ENCODE results near the gene RAX. TPM values are rescaled to one million over a fixed set of nuclear protein-coding genes. Genes with fewer than 3 reads are reported as not detected.

Gene RAX
- total RNA-seq, 1 experiment from 2014 or later: 0.94 TPM

DNA sequence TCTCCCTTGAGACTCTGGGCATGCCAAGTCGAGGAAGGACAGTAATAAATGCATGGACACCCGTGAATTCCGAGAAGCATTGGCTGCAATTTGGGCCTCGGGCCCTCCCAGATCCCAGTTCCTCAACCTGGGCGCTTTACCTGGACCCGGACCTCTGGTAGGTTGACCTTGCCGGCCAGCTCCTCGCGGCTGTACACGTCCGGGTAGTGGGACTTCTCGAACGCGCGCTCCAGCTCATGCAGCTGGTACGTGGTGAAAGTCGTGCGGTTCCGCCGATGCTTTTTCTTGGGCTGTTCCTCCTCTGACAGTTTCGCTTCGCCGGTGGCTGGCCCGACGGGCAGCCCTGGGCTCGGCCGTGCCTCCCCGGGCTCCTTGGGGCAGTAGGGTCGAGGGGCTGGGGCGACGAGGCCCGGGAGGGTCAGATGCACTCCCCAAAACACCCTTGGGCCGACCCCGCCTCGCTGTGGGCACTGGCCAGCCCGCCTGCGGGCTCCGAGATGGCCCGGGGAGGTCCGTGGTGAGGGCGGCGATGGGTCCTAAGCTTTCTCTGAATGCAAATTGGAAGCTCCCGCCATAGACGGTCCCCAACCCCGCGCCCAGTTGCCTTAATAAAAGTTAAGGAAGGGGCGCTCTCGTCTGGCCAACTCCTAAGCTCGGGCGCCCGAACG is 899 bp downstream of the RAX start:
- POLR2A ChIA-PET: interaction anchor here (1.2 to 1.5 kb wide), 2 partner anchors 8 to 36 kb away, joined by 4 to 12 read pairs; no protein-coding TSS in a partner anchor
- DNase-seq (ENCODE audit: low spot score): peak; percentile 43

More for the DNA sequence above, 899 bp downstream of the RAX start:
- Mint-ChIP-seq H3K9me3 (no peaks in the 10 kb centered on the region), H3K27ac (no peak overlapping the region), H3K36me3 (no peaks in the 10 kb centered on the region), H3K4me3 (peak overlapping the region; percentile 54), H3K27me3 (ENCODE audit: low read depth) (peaks cover 97% of the 10 kb centered on the region), H3K4me1 (peaks cover 60% of the 10 kb centered on the region)
- CTCF ChIA-PET: interaction anchor here (0.8 to 3.9 kb wide), 12 partner anchors 8 to 504 kb away, joined by 3 to 28 read pairs (median 6); partner anchors contain the start of genes CCBE1, CPLX4 and GRP
- TF ChIP-seq RELA (CRISPR knock-in tag; IDR thresholded peaks at IDR 0.05; ENCODE audit: borderline replicate concordance): no peak
- TF ChIP-seq, protein P1, sequence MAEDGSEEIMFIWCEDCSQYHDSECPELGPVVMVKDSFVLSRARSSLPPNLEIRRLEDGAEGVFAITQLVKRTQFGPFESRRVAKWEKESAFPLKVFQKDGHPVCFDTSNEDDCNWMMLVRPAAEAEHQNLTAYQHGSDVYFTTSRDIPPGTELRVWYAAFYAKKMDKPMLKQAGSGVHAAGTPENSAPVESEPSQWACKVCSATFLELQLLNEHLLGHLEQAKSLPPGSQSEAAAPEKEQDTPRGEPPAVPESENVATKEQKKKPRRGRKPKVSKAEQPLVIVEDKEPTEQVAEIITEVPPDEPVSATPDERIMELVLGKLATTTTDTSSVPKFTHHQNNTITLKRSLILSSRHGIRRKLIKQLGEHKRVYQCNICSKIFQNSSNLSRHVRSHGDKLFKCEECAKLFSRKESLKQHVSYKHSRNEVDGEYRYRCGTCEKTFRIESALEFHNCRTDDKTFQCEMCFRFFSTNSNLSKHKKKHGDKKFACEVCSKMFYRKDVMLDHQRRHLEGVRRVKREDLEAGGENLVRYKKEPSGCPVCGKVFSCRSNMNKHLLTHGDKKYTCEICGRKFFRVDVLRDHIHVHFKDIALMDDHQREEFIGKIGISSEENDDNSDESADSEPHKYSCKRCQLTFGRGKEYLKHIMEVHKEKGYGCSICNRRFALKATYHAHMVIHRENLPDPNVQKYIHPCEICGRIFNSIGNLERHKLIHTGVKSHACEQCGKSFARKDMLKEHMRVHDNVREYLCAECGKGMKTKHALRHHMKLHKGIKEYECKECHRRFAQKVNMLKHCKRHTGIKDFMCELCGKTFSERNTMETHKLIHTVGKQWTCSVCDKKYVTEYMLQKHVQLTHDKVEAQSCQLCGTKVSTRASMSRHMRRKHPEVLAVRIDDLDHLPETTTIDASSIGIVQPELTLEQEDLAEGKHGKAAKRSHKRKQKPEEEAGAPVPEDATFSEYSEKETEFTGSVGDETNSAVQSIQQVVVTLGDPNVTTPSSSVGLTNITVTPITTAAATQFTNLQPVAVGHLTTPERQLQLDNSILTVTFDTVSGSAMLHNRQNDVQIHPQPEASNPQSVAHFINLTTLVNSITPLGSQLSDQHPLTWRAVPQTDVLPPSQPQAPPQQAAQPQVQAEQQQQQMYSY (CRISPR knock-in tag; IDR thresholded peaks at IDR 0.05): no peak
- TF ChIP-seq, protein P2, sequence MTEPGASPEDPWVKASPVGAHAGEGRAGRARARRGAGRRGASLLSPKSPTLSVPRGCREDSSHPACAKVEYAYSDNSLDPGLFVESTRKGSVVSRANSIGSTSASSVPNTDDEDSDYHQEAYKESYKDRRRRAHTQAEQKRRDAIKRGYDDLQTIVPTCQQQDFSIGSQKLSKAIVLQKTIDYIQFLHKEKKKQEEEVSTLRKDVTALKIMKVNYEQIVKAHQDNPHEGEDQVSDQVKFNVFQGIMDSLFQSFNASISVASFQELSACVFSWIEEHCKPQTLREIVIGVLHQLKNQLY (CRISPR knock-in tag; IDR thresholded peaks at IDR 0.05): no peak
- no peak for TF ChIP-seq ZNF138 (CRISPR knock-in tag; conservative IDR thresholded peaks at IDR 0.05)
- TF ChIP-seq, protein P3, sequence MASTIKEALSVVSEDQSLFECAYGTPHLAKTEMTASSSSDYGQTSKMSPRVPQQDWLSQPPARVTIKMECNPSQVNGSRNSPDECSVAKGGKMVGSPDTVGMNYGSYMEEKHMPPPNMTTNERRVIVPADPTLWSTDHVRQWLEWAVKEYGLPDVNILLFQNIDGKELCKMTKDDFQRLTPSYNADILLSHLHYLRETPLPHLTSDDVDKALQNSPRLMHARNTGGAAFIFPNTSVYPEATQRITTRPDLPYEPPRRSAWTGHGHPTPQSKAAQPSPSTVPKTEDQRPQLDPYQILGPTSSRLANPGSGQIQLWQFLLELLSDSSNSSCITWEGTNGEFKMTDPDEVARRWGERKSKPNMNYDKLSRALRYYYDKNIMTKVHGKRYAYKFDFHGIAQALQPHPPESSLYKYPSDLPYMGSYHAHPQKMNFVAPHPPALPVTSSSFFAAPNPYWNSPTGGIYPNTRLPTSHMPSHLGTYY (CRISPR knock-in tag; IDR thresholded peaks at IDR 0.05): no peak
- TF ChIP-seq ZNF423 (CRISPR knock-in tag; IDR thresholded peaks at IDR 0.05): no peak
- TF ChIP-seq NFE2L1 (CRISPR knock-in tag; IDR thresholded peaks at IDR 0.05): no peak
- no peak for TF ChIP-seq ATF6 (CRISPR knock-in tag; IDR thresholded peaks at IDR 0.05)
- no peak for TF ChIP-seq NFATC4 (CRISPR knock-in tag; IDR thresholded peaks at IDR 0.05)
- TF ChIP-seq MXD4 (CRISPR knock-in tag; IDR thresholded peaks at IDR 0.05; ENCODE audit: borderline replicate concordance): no peak
- no peak for TF ChIP-seq ZNF121 (CRISPR knock-in tag; IDR thresholded peaks at IDR 0.05)
- no peak for TF ChIP-seq PRRX2 (CRISPR knock-in tag; IDR thresholded peaks at IDR 0.05)
- TF ChIP-seq, protein P4, sequence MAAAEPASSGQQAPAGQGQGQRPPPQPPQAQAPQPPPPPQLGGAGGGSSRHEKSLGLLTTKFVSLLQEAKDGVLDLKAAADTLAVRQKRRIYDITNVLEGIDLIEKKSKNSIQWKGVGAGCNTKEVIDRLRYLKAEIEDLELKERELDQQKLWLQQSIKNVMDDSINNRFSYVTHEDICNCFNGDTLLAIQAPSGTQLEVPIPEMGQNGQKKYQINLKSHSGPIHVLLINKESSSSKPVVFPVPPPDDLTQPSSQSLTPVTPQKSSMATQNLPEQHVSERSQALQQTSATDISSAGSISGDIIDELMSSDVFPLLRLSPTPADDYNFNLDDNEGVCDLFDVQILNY (CRISPR knock-in tag; IDR thresholded peaks at IDR 0.05): no peak
- TF ChIP-seq CDX4 (CRISPR knock-in tag; IDR thresholded peaks at IDR 0.05; ENCODE audit: borderline replicate concordance): no peak
- TF ChIP-seq GRHL2 (CRISPR knock-in tag; IDR thresholded peaks at IDR 0.05; ENCODE audit: insufficient replicate concordance, severe bottlenecking): no peak
- TF ChIP-seq, protein P5, sequence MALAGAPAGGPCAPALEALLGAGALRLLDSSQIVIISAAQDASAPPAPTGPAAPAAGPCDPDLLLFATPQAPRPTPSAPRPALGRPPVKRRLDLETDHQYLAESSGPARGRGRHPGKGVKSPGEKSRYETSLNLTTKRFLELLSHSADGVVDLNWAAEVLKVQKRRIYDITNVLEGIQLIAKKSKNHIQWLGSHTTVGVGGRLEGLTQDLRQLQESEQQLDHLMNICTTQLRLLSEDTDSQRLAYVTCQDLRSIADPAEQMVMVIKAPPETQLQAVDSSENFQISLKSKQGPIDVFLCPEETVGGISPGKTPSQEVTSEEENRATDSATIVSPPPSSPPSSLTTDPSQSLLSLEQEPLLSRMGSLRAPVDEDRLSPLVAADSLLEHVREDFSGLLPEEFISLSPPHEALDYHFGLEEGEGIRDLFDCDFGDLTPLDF (CRISPR knock-in tag; IDR thresholded peaks at IDR 0.05): no peak
- TF ChIP-seq, protein P6, sequence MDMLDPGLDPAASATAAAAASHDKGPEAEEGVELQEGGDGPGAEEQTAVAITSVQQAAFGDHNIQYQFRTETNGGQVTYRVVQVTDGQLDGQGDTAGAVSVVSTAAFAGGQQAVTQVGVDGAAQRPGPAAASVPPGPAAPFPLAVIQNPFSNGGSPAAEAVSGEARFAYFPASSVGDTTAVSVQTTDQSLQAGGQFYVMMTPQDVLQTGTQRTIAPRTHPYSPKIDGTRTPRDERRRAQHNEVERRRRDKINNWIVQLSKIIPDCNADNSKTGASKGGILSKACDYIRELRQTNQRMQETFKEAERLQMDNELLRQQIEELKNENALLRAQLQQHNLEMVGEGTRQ (CRISPR knock-in tag; IDR thresholded peaks at IDR 0.05): no peak
- TF ChIP-seq SOX15 (CRISPR knock-in tag; IDR thresholded peaks at IDR 0.05): no peak
- no peak for TF ChIP-seq CREM (CRISPR knock-in tag; IDR thresholded peaks at IDR 0.05)
- TF ChIP-seq RORB (CRISPR knock-in tag; IDR thresholded peaks at IDR 0.05): no peak
- ATAC-seq: no peak
